Measurements from ENCODE around the gene AMPD3.

AMPD3 gene

GRCh38 chr11:10454878-10455631, at the start of gene AMPD3:
TSS of gene AMPD3 (plus strand) at chr11:10455264. CDS start at chr11:10461520, 6,256 bp downstream.
- DNase-seq (ENCODE audit: low read depth in 1 of 2, low spot score in 1 of 2) = no peak

GRCh38 chr11:10405865-10406592, 49.0 kb upstream of the AMPD3 start:
- DNase-seq (ENCODE audit: low read depth in 1 of 2, low spot score in 1 of 2) = peak in 1 of 2 donors; percentile 59

GRCh38 chr11:10407055-10407454, 48.0 kb upstream of the AMPD3 start:
- no peak for DNase-seq (ENCODE audit: low read depth in 1 of 2, low spot score in 1 of 2)

- DNase-seq (ENCODE audit: low read depth in 1 of 2, low spot score in 1 of 2) = no peak
Observed at GRCh38 chr11:10407749-10408685, 47.0 kb upstream of the AMPD3 start.

- DNase-seq (ENCODE audit: low read depth in 1 of 2, low spot score in 1 of 2) = no peak
Observed at GRCh38 chr11:10409207-10409661, 45.8 kb upstream of the AMPD3 start.

- no peak for DNase-seq (ENCODE audit: low read depth in 1 of 2, low spot score in 1 of 2)
Observed at GRCh38 chr11:10410106-10410843, 44.8 kb upstream of the AMPD3 start.

GRCh38 chr11:10410844-10411200, 44.2 kb upstream of the AMPD3 start:
- no peak for DNase-seq (ENCODE audit: low read depth in 1 of 2, low spot score in 1 of 2)

GRCh38 chr11:10412266-10412665, 42.8 kb upstream of the AMPD3 start:
- DNase-seq (ENCODE audit: low read depth in 1 of 2, low spot score in 1 of 2) = no peak

- DNase-seq (ENCODE audit: low read depth in 1 of 2, low spot score in 1 of 2) = peak in 1 of 2 donors; percentile 16
Observed at GRCh38 chr11:10413268-10413667, 41.8 kb upstream of the AMPD3 start.

GRCh38 chr11:10414181-10414580, 40.9 kb upstream of the AMPD3 start:
- DNase-seq (ENCODE audit: low read depth in 1 of 2, low spot score in 1 of 2) = no peak

- DNase-seq (ENCODE audit: low read depth in 1 of 2, low spot score in 1 of 2) = no peak
Observed at GRCh38 chr11:10414659-10415058, 40.4 kb upstream of the AMPD3 start.

GRCh38 chr11:10415817-10416392, 39.2 kb upstream of the AMPD3 start:
- no peak for DNase-seq (ENCODE audit: low read depth in 1 of 2, low spot score in 1 of 2)

- no peak for DNase-seq (ENCODE audit: low read depth in 1 of 2, low spot score in 1 of 2)
Observed at GRCh38 chr11:10418259-10418949, 36.7 kb upstream of the AMPD3 start.

- DNase-seq (ENCODE audit: low read depth in 1 of 2, low spot score in 1 of 2) = no peak
Observed at GRCh38 chr11:10418950-10419310, 36.1 kb upstream of the AMPD3 start.

- no peak for DNase-seq (ENCODE audit: low read depth in 1 of 2, low spot score in 1 of 2)
Observed at GRCh38 chr11:10426475-10426874, 28.6 kb upstream of the AMPD3 start.

- DNase-seq (ENCODE audit: low read depth in 1 of 2, low spot score in 1 of 2) = no peak
Observed at GRCh38 chr11:10428453-10428852, 26.6 kb upstream of the AMPD3 start.

GRCh38 chr11:10429526-10429925, 25.5 kb upstream of the AMPD3 start:
- no peak for DNase-seq (ENCODE audit: low read depth in 1 of 2, low spot score in 1 of 2)

- DNase-seq (ENCODE audit: low read depth in 1 of 2, low spot score in 1 of 2) = no peak
Observed at GRCh38 chr11:10432493-10432892, 22.6 kb upstream of the AMPD3 start.

- DNase-seq (ENCODE audit: low read depth in 1 of 2, low spot score in 1 of 2) = no peak
Observed at GRCh38 chr11:10432971-10433370, 22.1 kb upstream of the AMPD3 start.

- no peak for DNase-seq (ENCODE audit: low read depth in 1 of 2, low spot score in 1 of 2)
Observed at GRCh38 chr11:10436224-10436623, 18.8 kb upstream of the AMPD3 start.
